COLO668 (cell line): ENCODE data around the gene BORCS5.
A peak's percentile ranks its signal among the peaks of the same experiment; 100 is the strongest.
"Not testable (repeated sequence)": the region's sequence is repeated elsewhere in the genome, so short reads cannot be mapped to it uniquely, and the experiment has no call there.

Experiments
- DNase-seq: peaks from one replicate; lab custom pipeline; 2025; ENCODE audit not compliant: unreplicated experiment; lab: John Stamatoyannopoulos, UW

Gene BORCS5

GRCh38 chr12:12356896-12357718 lies at the start of gene BORCS5:
Gene BORCS5, plus strand, starts transcription at chr12:12357078. Its CDS starts 374 bp downstream, at chr12:12357452.
- DNase-seq: peak; percentile 97

- DNase-seq: not testable (repeated sequence)
These were observed 46.2 kb upstream of the BORCS5 start for GRCh38 chr12:12310695-12311094.

GRCh38 chr12:12315838-12316237 lies 41.0 kb upstream of the BORCS5 start:
- DNase-seq: no peak

GRCh38 chr12:12319451-12320183 lies 37.3 kb upstream of the BORCS5 start:
- no peak for DNase-seq

GRCh38 chr12:12323118-12323517 lies 33.8 kb upstream of the BORCS5 start:
- DNase-seq: no peak

- no peak for DNase-seq
These were observed 33.3 kb upstream of the BORCS5 start for GRCh38 chr12:12323591-12323990.

- DNase-seq: no peak
These were observed 30.6 kb upstream of the BORCS5 start for GRCh38 chr12:12326262-12326661.

- no peak for DNase-seq
These were observed 29.1 kb upstream of the BORCS5 start for GRCh38 chr12:12327802-12328201.

GRCh38 chr12:12331244-12331771 lies 25.6 kb upstream of the BORCS5 start:
- DNase-seq: no peak

- peak; percentile 9 for DNase-seq
These were observed 25.0 kb upstream of the BORCS5 start for GRCh38 chr12:12331896-12332295.

GRCh38 chr12:12333407-12334366 lies 23.2 kb upstream of the BORCS5 start:
- DNase-seq: peak; percentile 73

GRCh38 chr12:12334367-12335040 lies 22.4 kb upstream of the BORCS5 start:
- peak; percentile 65 for DNase-seq

- no peak for DNase-seq
These were observed 20.8 kb upstream of the BORCS5 start for GRCh38 chr12:12336049-12336411.

- DNase-seq: no peak
These were observed 20.4 kb upstream of the BORCS5 start for GRCh38 chr12:12336511-12336910.

- DNase-seq: no peak
These were observed 18.2 kb upstream of the BORCS5 start for GRCh38 chr12:12338527-12339168.

GRCh38 chr12:12349711-12350665 lies 6.9 kb upstream of the BORCS5 start, which contains the start of gene MANSC1:
Gene MANSC1, minus strand, starts transcription at chr12:12350242. Its CDS starts 6,928 bp downstream, at chr12:12343314.
- peak; percentile 70 for DNase-seq

- no peak for DNase-seq
These were observed 5.9 kb upstream of the BORCS5 start for GRCh38 chr12:12350868-12351463.
